ENCODE results near the gene IL23R.

Gene IL23R

DNA sequence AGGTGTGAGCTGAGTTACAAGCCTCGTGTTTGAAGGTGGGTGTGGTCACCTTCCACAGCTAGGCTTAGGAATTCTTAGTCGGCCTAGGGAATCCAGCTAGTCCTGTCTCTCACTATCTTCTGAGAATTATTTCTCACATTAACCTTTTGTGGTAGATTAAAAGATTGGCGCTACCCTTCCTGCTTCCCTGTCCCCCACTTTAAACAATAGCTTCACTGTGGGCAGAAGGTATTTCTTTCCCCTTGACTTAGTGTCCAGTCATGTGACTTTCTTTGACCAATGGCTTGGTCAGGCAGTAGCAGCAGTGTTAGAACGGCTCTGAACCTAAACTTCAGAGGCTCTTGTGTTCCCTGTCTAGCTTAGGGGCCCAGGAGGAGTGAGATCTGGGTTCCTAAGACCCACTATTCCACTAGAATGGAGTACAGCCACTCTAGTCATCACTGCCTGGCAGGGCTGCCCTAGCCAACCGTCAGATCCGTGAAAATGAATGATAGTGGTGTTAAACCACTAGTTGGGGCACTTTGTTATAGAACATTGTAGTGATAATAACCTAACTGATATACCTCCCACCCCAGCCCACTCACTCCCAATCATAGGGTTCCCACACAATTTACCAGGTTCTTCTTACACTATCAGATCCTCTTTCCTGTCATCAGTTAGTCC lies 17.6 kb upstream of the IL23R start:
- DNase-seq (ENCODE audit: low read depth), result no peak

- DNase-seq (ENCODE audit: low read depth), result peak; percentile 76
These were observed 17.0 kb upstream of the IL23R start for GRCh38 chr1:67149179-67149770.

DNA sequence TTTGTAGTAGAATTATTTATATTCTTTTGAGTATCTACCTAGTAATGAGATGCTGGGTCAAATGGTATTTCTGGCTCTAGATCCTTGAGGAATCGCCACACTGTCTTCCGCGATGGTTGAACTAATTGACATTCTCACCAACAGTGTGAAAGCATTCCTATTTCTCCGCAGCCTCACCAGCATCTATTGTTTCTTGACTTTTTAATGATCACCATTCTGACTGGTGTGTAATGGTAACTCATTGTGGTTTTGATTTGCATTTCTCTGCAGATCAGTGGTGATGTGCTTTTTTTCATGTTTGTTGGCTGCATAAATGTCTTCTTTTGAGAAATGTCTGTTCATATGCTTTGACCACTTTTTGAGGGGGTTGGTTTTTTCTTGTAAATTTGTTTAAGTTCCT lies 15.3 kb upstream of the IL23R start:
- no peak for DNase-seq (ENCODE audit: low read depth)

DNA sequence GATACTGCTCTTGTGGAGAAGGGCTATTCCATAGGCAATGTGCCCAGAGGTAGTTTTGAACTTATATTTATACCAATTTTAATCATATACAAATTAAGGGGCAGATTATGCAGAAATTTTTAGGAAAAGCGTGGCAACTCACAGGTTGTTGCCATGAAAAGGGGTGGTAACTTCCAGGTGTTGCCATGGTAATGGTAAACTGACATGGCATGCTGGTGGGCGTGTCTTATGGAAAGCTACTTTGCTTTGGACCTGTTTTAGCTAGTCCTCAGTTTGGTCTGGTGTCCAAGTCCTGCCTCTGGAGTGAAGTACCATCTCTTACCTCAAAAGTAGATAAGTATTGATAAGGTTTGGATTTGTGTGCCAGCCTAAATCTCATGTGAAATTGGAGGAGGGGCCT lies 7.9 kb upstream of the IL23R start:
- no peak for DNase-seq (ENCODE audit: low read depth)

DNA sequence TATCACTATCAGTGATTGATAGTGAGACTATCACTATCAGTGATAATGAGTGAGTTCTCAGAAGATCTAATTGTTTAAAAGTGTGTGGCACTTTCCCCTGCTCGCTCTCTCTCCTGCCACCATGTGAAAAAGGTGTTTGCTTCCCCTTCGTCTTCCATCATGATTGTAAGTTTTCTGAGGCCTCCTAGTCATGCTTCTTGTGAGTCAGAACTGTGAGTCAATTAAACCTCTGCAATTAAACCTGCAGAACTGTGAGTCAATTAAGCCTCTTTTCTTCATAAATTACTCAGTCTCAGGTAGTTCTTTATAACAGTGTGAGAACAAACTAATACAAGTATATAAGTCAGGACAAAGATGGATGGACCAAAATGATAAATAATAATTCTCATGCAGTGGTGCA lies 7.0 kb upstream of the IL23R start:
- no peak for DNase-seq (ENCODE audit: low read depth)

GRCh38 chr1:67162954-67163353 lies 3.3 kb upstream of the IL23R start:
- no peak for DNase-seq (ENCODE audit: low read depth)

- DNase-seq (ENCODE audit: low read depth), result no peak
These were observed 699 bp upstream of the IL23R start for GRCh38 chr1:67165468-67166041.

DNA sequence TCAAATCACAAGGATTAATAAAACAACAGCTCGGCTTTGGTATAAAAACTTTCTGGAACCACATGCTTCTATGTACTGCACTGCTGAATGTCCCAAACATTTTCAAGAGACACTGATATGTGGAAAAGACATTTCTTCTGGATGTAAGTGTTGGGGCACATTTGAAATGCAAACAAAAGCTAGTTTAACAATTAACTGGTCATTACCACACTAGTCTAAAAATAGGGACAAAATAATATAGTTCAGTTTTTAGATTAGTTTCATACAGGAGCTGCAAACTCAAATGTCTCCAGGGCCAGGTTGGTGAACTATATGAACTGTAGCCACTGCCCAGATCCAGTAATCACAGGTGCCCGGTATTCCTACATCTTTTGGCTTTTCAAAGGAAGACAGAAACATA lies 3.2 kb downstream of the IL23R start:
- DNase-seq (ENCODE audit: low read depth), result no peak

GRCh38 chr1:67169932-67170331 lies 3.7 kb downstream of the IL23R start:
- no peak for DNase-seq (ENCODE audit: low read depth)

- no peak for DNase-seq (ENCODE audit: low read depth)
These were observed 4.7 kb downstream of the IL23R start for GRCh38 chr1:67170751-67171573.

GRCh38 chr1:67171574-67171955 lies 5.3 kb downstream of the IL23R start:
- DNase-seq (ENCODE audit: low read depth), result no peak

DNA sequence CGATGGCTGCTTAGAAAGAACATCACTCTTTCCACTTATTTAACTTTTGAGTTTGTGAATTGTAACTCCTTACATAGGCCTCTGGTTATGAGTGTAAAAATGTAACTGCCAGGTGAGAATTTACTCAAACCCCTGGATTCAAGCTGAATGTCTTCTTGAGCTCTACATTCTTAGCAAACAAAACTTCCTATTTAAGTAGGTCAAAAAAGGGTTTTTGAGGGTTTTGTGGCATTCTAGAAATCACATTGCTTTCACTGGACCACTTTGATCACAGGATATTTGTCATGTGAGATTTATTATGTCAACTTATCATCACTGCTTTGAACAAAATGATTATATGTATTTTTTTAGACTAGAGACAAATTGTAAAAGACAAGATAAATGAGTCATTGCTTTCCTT lies 5.7 kb downstream of the IL23R start:
- no peak for DNase-seq (ENCODE audit: low read depth)

DNA sequence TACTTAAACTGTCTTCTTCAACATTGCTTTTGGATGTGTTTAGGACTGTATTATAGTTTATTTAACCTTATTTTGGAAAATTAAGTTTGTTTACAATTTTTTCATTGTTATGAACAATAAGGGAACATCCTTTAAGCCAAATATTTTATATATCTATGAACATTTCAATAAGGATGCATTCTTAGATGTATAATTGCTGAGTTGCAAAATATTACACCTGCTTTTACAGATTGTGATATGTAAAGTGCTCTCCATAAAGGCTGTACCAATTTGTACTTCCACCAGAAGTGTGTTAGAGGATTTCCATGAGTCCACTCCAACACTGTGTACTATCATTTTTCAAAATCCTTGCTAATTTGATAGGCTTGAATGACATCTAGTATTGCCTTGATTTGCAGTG lies 7.7 kb downstream of the IL23R start:
- DNase-seq (ENCODE audit: low read depth), result no peak

DNA sequence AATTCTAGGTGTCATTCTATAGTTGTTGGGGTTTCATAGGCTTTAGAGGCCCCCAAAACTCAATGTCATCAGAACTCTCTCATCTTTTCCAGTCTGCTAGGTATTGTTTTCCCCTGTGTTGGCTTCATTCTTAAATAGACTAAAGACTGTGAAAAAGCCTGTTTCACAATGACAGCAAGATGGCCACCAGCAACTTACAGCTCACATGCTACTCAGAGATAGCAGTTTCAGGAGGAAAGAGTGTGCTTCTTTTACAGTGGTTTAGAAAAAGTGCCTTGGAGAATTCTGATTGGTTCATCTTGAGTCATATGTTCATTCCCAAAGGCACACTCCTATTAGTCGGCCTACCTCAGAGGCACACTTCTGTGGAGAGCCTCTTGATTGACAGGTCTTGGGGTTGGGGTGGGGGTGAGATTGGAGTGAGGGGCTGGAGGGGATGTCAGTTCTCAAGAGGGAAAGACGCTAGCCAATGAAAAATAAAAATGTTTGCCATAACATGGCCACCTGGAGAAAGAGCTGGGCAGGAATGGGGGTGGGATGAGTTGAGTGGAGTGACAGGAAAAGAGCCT lies 8.5 kb downstream of the IL23R start:
- DNase-seq (ENCODE audit: low read depth), result no peak

DNA sequence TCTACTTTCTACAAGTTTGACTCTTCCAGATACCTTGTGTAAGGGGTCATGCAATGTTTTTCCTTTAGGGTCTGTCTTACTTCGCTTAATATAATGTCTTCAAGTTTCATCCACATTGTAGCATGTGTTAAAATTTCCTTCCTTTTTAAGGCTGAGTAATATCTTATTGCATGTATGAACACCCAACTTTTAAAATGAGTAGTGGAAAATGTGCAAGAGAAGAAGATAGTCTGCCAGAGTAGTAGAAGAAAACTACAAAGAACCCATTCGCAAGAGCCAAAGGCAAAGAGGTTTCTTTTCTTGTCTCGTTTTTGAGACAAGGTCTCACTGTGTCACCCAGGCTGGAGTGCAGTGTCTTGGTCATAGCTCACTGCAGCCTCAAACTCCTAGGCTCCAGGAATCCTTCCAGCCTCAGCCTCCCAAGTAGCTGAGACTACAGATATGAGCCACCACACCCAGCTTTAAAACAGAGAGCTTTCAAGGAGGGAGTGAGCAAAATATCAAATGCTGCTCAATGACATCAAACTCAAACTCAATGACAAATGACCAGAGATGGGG lies 9.4 kb downstream of the IL23R start:
- no peak for DNase-seq (ENCODE audit: low read depth)

DNA sequence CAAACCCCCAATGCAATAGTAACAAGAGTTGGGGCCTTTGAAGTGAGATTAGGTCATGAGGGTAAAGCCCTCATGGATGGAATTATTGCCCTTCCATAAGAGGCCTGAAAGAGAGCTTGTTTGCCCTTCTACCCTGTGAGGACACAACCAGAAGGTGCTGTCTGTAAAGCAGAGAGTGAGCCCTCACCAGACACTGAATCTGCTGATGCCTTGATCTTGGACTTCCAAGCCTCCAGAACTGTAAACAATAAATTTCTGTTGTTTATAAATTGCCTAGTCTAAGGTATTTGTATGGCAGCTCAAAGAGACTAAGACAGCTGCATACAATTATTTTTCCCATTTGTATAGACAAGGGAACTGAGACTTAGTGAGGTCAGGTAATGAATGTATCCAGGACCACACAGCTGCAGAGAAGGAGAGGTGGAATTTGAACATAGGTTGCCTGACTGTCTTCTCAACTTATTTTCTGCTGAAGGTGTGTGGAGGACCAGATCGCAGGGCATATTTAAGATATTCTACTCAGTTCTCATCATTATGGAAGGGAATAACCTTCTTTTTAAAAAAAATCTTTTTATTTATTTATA lies 18.7 kb downstream of the IL23R start:
- no peak for DNase-seq (ENCODE audit: low read depth)

- DNase-seq (ENCODE audit: low read depth), result no peak
These were observed 21.9 kb downstream of the IL23R start for GRCh38 chr1:67188137-67188536.

GRCh38 chr1:67189953-67190352 lies 23.7 kb downstream of the IL23R start:
- DNase-seq (ENCODE audit: low read depth), result no peak

- DNase-seq (ENCODE audit: low read depth), result no peak
These were observed 24.2 kb downstream of the IL23R start for GRCh38 chr1:67190410-67190809.

- no peak for DNase-seq (ENCODE audit: low read depth)
These were observed 24.7 kb downstream of the IL23R start for GRCh38 chr1:67190942-67191341.

DNA sequence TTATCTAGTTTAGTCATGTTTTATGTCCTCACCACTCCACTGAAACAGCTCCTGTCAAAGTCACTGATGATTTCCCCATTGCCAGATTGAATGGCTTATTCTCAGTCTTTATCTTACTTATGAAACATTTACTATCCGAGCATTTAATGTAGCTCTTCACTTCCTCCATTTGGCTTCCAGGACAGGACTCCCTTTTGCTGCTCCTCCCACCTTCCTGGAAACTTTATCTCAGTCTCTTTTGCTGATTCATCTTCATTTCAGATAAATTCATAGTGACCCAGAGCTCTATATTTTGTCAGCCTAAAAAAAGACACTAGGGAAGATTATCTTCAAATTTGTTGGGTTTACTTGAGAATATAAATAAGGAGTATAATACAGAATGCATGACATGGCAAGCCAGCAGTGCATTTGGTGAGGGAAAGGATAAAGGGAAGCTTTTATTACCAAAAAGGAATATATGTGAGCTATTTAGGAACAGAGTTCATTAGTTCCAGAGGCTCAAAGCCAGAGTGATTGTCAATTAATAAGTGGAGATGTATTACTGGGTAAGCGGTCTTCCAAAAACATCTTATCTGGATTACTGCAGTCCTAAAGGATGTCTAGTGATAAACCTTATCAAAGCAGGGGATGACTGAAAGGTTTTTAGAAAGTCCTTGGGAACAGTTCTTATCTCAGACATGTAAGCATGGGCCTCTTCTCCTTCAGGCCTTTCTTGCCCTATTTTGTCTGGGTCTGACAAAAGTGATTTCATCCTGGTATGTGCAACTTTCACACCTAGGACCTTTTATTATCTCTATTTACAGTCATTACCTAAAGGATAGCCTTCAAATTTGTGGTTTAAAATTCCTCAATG lies 25.6 kb downstream of the IL23R start:
- no peak for DNase-seq (ENCODE audit: low read depth)

All from fibroblast of gingiva (primary cell).